T-helper 2 cell treated with Interferon-gamma antibody and Interleukin-4, amounts not matched to agents 100 ng/mL and 5 ng/mL, for 36 hours (primary cell): ENCODE results near the gene TBC1D8. TPM values are rescaled to one million over a fixed set of nuclear protein-coding genes. Genes with fewer than 3 reads are reported as not detected.

Source experiments
- intact Hi-C: fragments of 100-400 bp; cut with micrococcal nuclease; formaldehyde crosslinking; loops from one replicate; pipeline ENCODE4 v1.15.1; 2023
- total RNA-seq: library from RNA; stranded (reverse); gene quantifications from 2 replicates; pipeline ENCODE4 v1.2.3, GENCODE V29; 2022

The TBC1D8 gene
- total RNA-seq, 1 donor from 2014 or later = 0.66 TPM

DNA sequence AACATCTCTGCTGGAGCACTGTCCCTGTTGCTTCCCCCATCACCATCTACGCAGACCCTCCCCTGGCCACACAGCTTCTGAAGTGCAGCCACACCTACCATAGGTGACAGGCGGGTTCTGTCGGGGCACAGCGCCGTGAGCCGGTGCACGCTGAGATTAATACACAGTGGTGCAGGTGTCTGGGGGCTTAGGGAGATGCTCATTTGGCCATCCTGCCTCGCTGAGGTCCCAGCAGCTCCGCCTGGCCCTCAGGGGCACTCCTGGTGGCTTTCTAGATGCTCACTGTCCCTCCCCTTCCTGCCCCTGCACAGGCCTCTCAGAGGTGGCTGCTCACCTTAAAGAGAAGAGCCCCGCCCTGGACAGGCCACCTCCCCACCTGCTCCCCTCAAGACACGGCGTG is 168.0 kb downstream of the TBC1D8 start:
- intact Hi-C loops = no loop called here

DNA sequence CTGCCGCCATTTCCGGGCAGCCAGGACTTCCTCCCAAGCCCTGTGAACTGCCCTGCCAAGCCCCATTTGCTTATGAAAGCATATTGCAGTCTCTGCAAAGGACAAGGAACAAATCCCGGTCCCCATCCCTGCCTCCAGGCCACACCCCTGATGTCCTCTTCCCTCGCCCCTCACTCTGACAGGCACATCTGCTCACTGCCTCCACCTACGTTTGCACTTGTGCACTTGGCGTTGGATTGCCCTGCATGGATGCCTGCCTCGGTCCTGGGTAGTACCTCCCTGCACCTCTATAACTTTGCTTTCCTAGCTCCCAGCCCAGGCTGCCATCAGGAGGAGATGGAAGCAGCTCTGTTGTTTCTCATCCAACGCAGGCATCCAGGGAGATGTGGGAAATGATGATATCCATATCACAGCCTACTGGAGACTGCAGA is 168.7 kb downstream of the TBC1D8 start:
- intact Hi-C loops = no loop called here

- intact Hi-C loops = no loop called here
Measured at GRCh38 chr2:100981011-100981410, 170.2 kb downstream of the TBC1D8 start.

DNA sequence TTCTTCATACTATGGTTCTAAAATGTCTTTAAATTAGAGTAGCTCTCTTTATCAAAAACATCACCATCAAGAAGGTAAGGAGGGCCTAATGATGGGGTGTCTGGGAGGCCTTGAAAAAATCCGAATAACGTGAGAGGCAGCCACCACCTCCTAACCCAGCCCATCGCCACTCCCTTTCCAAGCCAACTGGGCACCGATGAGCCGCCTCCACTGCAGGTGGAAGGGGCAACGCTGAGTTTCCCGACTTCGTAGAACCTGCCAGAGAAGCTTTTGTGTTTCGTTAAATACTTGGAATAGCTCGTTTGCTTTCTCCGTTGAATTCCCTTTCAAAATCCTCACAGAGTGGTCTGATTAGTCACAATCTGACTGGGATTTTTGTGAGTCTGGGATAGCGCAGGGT is 171.1 kb downstream of the TBC1D8 start:
- intact Hi-C loops = no loop called here

DNA sequence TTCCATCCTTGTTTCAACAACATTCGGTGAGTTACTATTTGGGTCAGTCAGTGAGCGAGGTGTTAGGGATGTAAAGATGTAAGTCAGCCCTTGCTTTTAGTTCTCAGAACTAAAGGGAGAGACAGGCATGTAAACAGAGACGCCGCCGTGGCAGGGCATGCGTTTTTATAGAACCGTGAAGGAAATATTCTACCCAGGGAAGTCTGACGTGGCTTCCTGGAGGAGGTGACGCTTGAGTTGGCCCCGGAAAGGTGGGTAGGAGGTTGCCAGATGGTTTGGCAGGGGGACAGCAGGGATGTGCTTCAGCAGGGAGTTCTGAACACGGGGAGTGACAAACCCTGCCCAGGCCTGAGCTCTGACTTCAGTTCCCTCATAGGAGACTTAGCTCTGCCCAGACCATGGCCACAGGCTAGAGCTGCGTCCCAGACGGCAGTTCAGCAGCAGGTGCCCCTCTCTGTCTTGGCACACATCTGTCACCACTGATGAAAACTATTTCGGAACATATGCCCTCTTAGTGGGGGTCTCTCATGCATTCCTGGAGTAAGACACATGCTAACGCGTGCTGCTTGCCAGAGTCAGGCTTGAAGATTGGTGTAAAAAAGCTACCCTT is 172.5 kb downstream of the TBC1D8 start:
- intact Hi-C loops = no loop called here

- intact Hi-C loops = no loop called here
Measured at GRCh38 chr2:100977511-100977910, 173.7 kb downstream of the TBC1D8 start.

DNA sequence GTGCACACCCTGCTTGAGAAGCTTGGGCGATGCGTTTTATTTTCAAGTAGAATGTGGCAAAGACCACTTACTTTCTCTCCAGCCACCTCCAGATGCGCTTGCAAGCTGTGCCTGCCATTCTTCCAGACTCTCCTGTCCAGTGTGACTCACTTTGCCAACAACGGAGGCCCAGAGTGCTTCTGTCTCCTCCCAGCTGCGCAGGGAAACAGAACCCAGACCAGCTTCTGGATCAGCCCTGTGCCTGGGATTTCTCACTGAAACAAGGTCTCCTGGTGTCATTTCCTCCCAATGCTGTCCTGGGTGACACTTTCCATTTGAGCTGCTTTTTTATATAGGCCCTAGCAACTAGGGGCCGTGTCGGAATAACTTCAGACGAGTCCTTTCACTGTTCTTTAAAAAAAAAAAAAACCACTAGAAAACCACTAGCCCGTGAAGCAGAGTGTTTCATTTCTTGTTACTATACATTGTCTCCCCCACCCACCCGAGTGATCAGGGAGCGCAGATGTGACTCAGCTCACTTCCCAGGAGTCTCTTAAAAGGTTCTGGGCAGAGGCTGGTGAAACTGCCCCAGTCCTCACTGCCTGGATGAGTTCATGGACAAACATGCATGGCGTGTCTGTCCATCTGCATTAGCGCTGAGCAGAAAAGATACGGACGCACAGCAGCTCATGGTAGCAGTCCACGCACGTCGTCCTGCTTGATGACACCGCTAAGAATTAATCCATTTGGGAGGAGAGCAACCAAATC is 174.4 kb downstream of the TBC1D8 start:
- intact Hi-C loops = no loop called here

- intact Hi-C loops = no loop called here
Measured at GRCh38 chr2:100976061-100976460, 175.1 kb downstream of the TBC1D8 start.

GRCh38 chr2:100975521-100975785 is 175.7 kb downstream of the TBC1D8 start:
- intact Hi-C loops = no loop called here

GRCh38 chr2:100974712-100975520 is 176.3 kb downstream of the TBC1D8 start:
- intact Hi-C loops = no loop called here

- intact Hi-C loops = no loop called here
Measured at GRCh38 chr2:100972452-100972851, 178.7 kb downstream of the TBC1D8 start.

DNA sequence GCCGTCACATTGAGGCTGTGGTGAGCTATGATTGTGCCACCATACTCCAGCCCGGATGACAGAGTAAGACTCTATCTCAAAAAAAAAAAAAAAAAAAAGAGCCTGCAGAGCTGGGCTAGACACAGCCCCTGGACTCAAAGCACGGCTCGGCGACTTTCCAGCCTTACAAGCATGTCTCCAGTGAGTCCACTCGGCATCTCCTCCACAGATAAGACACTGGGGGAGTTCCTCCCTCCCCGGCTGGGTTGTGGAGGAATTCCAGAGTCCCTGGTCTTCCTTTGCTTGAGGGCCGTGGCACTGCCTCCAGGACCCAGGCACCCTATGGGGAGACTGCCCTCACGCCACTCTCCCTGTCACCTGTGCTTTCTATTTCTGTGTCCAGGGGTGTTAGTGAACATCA is 180.0 kb downstream of the TBC1D8 start:
- intact Hi-C loops = no loop called here

DNA sequence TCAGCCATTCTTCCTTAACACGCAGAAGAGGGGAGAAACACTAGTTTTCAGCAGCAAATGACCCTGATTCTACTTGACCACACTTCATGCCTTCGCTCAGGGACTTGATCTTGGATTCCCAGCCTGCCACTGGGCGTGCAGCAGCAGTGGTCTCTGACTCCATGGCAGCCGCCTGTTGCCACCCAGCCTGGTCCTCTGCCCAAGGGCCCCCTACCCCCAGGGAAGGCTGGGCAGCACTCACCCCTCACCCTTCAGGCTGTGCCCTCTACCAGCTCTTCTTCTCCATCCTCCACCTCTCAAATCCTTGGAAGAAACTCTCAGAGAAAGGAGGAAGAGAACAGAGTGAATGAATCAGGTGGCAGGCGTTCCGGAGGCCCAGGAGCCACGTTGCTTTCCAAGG is 181.2 kb downstream of the TBC1D8 start:
- intact Hi-C loops = no loop called here

GRCh38 chr2:100968146-100969145 is 182.7 kb downstream of the TBC1D8 start:
- intact Hi-C loops = no loop called here

DNA sequence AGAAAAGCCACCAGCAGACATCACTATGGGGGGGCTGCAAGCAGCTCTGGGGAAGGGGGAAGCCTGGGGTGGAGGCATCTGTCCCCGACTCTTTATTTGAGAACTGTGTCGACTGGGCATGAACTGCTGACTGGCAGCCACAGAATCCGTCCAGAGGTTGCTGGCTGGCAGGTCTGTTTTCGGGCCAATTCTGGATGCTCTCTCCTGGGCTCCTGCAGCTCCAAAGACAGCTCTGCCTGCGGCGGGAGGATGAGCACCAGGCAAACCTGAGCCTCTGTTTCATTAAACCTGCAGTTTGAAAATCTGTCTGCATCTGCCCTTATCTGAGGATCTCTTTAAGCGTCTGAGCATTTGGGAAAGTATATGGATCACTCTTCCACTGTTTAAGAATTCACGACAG is 183.5 kb downstream of the TBC1D8 start:
- intact Hi-C loops = no loop called here

DNA sequence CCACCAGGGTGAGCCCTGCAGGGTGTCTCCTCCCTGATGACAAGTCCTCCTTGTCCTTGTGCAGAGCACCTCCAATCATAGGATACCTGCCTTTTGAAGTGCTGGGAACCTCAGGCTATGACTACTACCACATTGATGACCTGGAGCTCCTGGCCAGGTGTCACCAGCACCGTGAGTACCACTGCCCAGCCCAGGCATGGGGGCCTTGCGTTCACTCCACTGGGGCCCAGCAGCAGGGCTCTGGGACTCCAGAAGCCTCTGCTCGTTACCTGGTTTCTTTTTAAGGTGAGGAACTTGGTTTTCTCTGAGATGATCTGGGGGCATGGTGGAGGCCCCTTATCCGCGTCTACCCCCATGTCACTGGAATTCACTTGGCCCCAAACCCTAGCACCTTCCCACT is 185.6 kb downstream of the TBC1D8 start:
- intact Hi-C loops = no loop called here

DNA sequence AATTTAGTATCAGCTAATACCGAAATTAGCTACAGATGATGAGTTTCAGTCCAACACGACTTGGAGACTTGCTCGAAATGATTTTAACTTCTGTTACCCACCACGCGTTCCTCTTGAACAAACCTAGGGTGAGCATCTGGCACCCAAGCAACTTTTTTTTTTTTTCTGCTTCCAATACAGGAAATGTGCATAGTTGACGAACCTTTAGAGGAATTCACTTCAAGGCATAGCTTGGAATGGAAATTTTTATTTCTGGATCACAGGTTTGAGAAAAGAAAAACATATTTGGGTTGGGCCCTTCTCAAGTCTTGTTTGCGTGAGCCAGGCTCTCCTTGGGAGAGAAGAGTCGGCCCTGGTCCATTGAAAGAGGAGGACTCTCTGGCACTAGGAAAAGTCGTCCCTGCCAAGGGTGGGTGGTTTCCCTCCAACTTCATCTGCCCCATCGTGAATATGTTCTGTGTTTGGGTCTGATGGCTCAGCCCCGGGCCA is 186.5 kb downstream of the TBC1D8 start:
- intact Hi-C loops = no loop called here

DNA sequence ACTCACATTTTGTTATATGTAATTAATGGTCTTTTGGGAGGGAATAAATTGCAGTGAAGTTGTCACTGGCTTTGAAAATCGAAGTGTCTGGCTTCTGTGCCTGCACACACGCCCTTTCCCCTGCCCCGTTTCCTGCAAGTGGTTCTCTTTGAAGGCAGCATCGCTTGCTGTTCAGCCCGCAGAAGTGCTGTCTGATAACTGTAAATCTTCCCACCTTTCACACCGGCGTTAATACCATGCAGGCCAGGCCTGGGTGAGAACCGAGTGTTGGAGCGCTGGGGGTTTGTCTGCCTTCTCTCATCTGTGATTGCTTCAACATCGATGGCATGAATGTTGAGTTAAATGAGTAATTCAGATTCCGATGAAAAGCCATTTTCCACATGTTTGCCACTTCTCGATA is 187.0 kb downstream of the TBC1D8 start:
- intact Hi-C loops = no loop called here

DNA sequence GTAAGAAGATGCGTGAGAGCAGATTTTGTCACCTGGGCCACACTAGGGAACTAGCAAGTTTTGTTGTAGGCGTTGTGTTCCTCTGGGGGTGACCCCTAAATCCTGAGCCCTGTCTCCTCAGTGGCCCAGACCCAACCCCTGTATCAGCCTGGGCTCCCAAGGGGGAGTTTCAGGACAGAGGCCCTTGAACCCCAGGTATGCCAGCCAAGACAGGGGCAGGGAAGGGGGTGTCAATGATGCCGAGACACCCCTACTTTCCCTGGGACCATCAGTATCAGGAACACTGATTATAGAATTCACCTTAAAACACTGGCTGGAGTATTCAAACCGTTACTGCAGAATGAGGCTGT is 188.2 kb downstream of the TBC1D8 start:
- intact Hi-C loops = no loop called here

DNA sequence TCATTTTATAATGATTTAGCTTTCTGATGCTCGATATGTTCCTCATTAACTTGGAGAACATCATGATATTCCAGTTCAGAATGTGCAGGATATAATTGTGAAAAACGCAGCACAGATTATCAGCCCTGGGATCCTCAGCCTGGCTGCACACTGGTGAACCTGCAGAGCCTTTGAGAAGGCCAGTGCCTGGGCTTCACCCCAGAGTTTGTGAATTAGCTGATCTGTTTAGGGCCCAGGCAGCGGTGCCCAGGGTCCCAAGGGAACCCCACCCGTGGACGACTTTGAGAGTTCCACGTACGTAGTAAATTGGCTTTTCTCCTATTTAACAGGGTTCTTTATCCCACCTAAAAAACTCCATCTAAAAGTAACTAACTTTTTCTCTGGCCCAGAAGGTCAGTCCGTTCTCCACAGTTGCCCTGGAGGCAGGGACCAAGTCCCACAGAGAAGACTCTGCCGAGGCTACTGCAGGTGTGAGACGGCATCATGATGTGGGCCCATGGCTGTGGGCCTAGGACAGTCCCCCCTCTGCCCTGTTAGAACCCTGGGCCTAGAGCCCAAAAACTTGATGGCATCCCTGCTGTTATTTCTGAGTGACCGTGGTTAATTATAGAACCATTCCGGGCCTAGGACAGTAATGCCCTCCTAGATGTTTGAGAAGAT is 188.7 kb downstream of the TBC1D8 start:
- intact Hi-C loops = no loop called here

GRCh38 chr2:100960688-100961087 is 190.5 kb downstream of the TBC1D8 start:
- intact Hi-C loops = no loop called here
